GM19193 (cell line): Measurements from ENCODE around the gene TANGO2.

Experiments
- POLR2A ChIP-seq: IDR thresholded peaks from 4 replicates; pipeline ENCODE4 v1.6.1; 2011; ENCODE audit not compliant: insufficient read depth, insufficient read length; ENCODE audit errors: extremely low read depth

TANGO2 gene

GRCh38 chr22:20076627-20077172, 55.8 kb downstream of the TANGO2 start:
- TF ChIP-seq POLR2A = no peak

GRCh38 chr22:20079745-20080444, 59.0 kb downstream of the TANGO2 start, which contains the start of gene DGCR8:
DGCR8 (plus strand) TSS chr22:20080241; CDS start chr22:20085964, 5,723 bp downstream.
- TF ChIP-seq POLR2A = peak; percentile 74

- TF ChIP-seq POLR2A = no peak
Measured at GRCh38 chr22:20080445-20080775, 59.5 kb downstream of the TANGO2 start.

- TF ChIP-seq POLR2A = no peak
Measured at GRCh38 chr22:20080776-20081654, 60.1 kb downstream of the TANGO2 start.

GRCh38 chr22:20083157-20083890, 62.4 kb downstream of the TANGO2 start:
- TF ChIP-seq POLR2A = no peak

GRCh38 chr22:20083891-20084546, 63.1 kb downstream of the TANGO2 start:
- TF ChIP-seq POLR2A = no peak

GRCh38 chr22:20084547-20085413, 63.9 kb downstream of the TANGO2 start:
- no peak for TF ChIP-seq POLR2A

GRCh38 chr22:20085651-20086050, 64.7 kb downstream of the TANGO2 start:
- no peak for TF ChIP-seq POLR2A

GRCh38 chr22:20086101-20086599, 65.2 kb downstream of the TANGO2 start:
- no peak for TF ChIP-seq POLR2A

GRCh38 chr22:20086763-20087162, 65.9 kb downstream of the TANGO2 start:
- TF ChIP-seq POLR2A = no peak

- no peak for TF ChIP-seq POLR2A
Measured at GRCh38 chr22:20087319-20088262, 66.7 kb downstream of the TANGO2 start.

- no peak for TF ChIP-seq POLR2A
Measured at GRCh38 chr22:20088263-20088648, 67.3 kb downstream of the TANGO2 start.
